GM21367 (cell line): ENCODE data around the gene HERC6.
"Not testable (repeated sequence)": the region's sequence is repeated elsewhere in the genome, so short reads cannot be mapped to it uniquely, and the experiment has no call there.

Experiments
- ATAC-seq: cut with Tn5 transposase; IDR thresholded peaks from one replicate; pipeline ENCODE4 v1.9.1; 2021; ENCODE audit not compliant: unreplicated experiment

The HERC6 gene

DNA sequence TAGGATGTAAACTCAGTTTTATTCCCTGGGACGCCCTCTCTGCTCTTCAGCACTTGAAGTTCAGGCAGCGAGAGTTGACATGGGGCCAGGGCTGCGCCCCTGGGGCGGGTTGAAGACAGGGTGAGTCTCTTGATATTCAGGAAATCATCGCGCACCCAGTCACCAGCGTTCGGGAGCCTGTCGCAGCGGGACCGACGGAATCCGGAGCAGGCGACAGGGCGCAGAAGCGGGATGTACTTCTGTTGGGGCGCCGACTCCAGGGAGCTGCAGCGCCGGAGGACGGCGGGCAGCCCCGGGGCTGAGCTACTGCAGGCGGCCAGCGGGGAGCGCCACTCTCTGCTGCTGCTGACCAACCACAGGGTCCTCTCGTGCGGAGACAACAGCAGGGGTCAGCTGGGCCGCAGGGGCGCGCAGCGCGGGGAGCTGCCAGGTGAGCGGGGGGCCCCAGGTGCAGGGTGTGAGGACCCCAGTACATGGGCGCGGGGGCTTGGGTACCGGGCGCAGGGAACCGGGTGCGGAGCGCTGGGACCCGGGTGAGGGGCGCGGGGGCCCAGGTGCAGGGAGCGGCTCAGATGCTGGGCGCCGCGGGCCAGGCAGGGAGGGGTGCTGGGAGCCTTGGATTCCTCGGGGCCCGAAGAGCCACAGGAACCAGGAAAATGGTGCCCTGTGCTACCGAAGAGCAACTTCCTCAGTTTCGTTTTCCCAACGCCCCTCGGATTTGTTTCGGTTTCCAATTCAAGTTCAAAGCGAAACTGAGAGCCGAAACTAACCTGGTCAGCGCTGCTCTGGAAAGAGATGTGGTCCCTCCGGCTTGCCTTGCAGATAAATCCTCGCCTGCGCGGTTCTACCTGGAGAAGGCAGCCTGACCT is at the start of gene HERC6:
Gene HERC6, plus strand, starts transcription at position 162 of the 869 bp plus-strand sequence. Its CDS starts 70 bp downstream, at position 232.
- peak; percentile 75 for ATAC-seq

DNA sequence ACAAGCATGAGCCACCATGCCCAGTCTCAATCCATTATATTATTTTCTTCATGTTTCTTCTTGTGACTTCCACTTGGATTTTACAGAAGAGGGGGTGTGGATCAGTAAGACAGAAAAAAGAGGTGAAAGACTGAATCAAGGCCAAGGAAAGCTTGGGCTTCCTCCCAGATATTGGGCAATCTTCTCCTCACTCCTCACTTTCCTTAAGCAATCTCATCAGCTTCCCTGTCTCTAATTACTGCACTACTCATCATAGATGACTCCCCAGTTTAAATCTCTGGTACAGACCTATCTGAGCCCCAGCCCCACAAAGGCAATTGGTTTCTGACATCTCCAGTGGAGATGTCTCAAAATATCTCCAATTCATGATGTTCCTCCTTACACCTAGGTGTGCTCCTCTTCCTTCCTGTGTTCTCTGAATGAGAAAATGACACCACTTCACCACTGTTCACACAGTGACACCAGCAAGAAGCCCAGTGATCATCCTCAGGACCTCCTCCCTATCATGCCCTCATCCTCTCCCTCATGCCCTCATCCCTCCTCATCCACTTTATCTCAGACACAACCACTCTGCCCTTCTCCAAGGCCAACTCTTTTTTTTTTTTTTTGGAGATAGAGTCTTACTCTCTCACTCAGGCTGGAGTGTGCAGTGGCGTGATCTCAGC is 44.8 kb upstream of the HERC6 start:
- ATAC-seq = no peak

DNA sequence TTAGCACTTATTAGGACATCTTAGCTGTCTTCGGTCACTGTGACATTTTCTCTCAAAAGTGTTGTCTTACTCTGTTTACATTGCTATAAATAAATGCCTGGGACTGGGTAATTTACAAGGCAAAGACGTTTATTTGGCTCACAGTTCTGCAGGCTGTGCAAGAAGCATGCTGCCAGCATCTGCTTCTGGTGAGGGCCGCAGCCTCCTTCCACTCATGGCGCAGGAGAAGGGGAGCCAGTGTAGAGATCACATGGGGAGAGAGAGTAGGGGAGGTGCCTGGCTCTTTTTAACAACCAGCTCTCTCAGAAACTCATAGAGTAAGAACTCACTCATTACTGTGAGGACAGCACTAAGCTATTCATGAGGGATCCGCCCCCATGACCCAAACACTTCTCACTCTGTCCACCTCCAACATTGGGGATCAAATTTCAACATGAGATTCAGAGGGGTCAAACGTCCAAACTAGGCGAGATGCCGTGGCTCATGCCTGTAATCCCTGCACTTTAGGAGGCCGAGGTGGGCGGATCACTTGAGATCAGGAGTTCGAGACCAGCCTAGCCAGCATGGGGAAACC is 43.5 kb upstream of the HERC6 start:
- ATAC-seq = no peak

DNA sequence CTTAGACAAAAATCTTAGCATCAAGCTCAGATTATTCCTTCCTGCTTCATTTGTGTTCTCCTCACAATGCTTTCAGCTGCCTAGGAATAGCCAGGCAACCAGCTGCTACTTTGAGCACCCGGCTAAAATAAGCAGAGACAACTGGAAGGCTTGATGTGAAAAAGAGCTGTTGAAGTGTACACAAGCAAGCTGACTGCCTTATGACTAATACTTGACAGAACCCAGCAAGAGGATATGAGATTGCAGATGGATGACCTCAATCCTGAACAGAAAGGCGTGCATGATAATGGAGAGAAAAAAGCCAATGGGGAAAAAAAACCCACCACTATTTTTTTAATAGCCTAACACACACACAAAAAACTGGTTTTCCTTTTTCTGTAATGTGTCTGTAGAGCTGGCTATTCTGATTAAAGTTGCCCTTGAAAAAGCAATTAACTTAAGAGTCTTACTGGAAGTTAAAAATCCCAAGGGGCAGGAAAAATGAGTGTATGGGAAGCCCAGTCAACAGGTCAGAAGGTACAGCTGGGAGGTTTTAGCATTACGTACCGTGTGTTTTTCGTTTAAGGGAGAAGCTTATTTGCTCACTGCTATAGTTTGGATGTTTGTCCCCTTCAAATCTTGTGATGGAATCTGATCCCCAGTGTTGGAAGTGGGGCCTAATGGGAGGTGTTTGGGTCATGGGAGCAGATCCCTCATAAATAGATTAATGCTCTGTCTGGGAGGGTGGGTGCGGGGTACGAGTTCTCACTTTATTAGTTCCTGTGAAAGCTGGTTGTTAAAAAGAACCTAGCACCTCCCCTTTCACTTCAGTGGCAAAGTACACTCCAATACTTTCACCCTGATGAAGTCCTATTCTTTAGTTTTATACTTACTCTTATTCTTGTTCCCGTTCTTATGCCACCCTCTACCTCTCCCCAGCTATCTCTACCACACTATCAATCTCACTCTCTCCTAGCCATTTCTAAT is 37.1 kb upstream of the HERC6 start:
- ATAC-seq = no peak

DNA sequence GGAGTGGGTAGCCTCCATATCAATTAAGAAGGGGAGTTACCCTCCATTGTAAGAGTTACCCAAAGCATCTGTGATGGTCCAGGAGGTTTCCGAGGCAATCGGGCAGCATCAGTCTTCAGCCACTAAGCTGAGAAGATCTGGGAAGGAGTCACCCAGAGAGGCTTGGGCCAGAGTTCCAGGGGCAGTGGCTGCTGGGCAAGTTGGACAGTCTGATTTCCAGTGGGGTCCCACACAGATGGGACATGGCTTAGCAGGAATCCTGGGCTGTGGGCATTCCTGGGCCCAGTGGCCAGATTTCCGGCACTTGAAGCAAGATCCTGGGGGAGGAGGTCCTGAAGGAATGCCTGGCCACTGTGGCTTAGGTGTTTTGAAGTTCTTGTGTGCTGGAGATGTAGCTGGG is 31.8 kb upstream of the HERC6 start:
- not testable (repeated sequence) for ATAC-seq

DNA sequence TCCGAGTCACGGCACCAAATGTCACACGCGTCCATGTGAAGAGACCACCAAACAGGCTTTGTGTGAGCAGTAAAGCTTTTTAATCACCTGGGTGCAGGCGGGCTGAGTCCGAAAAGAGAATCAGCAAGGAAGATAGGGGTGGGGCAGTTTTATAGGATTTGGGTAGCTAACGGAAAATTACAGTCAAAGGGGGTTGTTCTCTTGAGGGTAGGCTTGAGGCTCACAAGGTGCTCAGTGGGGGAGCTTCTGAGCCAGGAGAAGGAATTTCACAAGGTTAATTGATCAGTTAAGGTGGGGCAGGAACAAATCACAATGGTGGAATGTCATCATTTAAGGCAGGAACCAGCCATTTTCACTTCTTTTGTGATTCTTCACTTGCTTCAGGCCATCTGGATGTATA is 29.9 kb upstream of the HERC6 start:
- ATAC-seq = not testable (repeated sequence)

DNA sequence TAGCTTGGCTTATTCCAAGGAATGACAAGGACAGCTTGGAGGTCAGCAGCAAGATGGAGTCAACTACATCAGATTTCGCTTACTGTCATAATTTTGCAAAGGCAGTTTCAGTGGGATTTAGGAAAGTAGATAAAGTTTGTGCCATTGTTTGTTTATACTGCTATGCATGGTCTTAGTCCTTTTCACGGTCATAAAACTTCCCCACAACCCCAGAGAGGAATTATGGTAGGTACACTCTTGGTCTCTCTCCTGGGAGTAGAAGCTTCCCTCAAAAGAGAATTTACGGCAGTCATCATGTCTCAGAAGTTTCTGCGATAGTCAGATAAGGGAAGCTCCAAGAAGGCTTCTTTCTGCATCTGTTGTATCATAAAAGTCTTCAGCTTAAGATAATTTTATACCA is 27.9 kb upstream of the HERC6 start:
- ATAC-seq = no peak

DNA sequence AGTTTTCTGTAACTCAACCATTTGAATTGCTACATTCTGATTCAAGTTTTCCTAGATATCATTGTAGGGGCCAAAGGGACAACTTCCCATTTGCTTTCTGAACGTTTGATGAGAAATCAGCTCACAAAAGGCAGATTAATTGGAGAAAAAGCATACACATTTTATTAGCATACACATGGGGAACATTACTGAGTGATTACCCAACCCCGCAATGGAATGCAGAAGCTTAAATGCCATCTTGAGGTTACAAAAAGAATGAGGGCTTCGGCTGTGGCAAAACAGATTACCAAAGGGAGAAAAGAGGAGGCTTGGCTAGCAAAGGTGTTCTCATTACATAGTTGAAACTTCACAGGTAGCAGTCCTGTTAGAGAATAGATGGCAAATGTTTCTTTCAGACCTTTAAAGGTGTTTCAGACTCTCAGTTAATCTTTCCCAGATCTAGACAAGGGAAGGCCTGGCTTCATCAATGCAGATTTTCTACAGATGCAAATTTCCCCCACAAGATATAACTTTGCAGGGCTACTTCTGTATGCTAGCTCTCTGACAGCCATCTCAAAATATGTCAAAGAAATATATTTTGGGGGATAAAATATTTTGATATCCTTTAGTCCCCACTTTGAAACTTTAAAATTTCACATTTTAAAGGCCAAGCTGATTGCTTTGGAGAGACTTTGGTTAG is 26.5 kb upstream of the HERC6 start:
- no peak for ATAC-seq

DNA sequence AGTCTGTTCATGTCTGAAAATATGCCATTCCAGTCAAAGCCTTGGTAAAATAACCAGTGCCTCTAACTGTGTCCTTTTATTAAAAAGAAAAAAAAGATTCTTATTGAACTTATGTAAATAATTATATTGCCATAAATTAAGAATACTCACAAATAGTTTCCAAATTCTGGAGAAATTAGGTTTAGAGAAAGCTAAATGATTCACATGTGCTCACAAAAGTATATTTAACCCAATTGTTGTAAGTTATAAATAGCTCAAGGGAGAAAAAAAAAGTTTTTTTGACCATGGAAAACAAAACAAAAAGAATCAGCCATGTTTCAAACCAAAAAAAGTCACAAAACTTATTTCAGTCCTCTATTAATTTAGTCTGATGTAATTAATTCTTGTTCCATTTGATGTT is 25.3 kb upstream of the HERC6 start:
- no peak for ATAC-seq

DNA sequence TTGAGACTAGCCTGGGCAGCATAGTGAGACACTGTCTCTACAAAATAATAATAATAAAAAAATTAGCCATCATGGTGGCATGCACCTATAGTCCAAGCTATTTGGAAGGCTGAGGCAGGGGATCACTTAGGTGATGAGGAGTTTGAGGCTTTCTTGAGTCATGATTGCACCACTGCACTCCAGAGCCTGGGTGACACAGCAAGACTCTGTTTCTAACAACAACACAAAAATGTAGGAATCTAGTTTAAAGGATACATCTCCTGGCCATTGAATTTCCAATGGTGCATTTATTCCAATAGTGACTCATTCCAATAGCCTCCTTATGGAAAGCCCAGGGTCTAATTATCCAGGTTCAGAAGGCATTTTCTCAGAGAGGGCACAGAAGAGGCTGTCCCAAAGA is 21.9 kb upstream of the HERC6 start:
- ATAC-seq = no peak

DNA sequence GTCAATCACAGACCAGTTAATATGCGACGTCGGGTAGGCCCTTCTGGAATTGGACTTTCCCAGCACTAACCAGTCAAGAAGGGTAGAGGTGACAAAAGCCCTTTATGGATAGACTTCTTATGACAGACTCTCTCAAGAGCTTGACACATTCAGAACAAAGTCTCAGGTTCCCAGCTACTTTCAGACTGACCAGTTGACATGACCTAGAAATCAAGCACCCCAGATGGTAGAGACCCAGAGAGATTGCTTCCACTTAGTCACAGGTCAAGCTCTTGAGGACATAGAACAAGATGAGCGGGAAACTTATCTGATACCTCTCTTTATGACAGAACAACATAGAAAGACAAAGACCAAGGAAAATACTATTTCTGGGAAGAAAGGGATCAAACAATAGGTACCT is 21.4 kb upstream of the HERC6 start:
- no peak for ATAC-seq

DNA sequence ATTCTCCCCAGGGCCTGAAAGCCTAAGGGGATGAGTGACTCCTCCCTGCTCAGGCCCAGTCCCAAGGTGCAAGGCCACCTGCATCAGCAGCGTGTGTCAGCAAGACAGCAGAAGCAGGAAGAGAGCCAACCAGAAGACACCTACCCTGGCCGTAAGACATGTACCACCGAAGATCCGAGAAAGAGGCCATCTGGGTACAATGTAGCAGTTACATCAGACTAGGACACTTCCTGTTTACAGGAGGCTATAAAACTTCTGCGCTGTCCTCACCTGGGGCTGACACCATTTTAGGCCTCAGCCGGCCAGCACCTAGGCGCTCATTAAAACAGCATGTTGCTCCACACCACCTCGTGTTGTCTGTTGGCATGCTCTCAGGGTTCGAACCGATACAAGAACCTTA is 19.1 kb upstream of the HERC6 start:
- ATAC-seq = no peak

DNA sequence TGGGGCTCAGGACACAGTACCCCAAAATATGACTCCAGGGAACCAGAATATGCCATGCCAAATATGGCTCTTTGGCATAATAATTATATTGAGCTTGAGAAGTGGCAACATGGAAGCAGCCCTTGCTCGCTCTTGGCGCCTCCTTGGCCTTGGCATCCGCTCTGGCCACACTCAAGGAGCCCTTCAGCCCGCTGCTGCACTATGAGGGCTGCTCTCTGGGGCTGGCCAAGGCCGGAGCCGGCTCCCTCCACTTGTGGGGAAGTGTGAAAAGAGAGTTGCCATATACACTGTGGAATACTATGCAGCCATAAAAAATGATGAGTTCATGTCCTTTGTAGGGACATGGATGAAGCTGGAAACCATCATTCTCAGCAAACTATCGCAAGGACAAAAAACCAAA is 18.4 kb upstream of the HERC6 start:
- ATAC-seq = no peak

DNA sequence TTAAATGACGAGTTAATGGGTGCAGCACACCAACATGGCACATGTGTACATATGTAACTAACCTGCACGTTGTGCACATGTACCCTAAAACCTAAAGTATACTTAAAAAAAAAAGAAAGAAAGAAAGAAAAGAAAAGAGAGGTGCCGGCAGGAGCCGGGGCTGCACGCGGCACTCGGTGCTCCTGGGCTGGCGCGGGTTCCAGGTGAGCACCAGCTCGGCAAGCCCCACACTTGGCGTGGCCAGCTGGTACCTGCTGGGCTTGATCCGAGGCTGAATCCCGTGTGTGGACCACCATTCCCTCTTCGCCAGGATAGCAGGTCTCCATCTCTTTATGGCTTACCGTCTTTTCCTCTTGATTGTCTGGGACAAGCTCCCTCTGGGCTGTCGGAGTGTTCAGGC is 17.9 kb upstream of the HERC6 start:
- no peak for ATAC-seq

DNA sequence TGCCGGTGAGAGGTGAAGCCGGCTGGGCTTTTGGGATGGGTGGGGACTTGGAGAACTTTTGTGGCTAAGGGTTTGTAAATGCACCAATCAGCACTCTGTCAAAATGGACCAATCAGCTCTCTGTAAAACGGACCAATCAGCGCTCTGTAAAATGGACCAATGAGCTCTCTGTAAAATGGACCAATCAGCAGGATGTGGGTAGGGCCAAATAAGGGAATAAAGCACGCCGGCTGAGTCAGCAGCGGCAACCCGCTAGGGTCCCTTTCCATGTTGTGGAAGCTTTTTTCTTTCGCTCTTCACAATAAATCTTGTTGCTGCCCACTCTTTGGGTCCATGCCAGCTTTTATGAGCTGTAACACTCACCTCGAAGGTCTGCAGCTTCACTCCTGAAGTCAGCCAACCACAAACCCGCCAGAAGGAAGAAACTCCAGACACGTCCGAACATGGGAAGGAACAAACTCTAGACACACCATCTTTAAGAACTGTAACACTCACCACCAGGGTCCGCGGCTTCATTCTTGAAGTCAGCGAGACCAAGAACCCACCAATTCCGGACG is 17.4 kb upstream of the HERC6 start:
- ATAC-seq = not testable (repeated sequence)

DNA sequence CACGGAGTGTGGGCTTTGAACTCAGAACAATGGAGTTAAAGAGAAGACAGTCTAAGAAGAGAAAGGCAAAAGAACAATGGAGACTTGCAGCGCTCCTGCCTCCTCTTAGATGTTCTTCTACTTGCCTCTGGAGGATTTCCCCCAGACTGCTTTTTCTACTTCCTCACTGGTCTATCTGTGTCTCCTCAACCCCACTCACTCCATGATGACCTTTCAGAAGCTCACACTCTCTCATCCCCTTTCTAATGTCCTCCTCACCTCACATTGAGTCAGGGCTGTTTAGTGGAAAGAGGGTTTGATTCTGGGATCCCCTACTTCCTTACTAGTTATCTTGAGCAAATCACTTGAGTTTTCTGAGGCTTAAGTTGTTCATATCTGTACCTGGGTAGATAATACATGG is 12.2 kb upstream of the HERC6 start:
- ATAC-seq = no peak

DNA sequence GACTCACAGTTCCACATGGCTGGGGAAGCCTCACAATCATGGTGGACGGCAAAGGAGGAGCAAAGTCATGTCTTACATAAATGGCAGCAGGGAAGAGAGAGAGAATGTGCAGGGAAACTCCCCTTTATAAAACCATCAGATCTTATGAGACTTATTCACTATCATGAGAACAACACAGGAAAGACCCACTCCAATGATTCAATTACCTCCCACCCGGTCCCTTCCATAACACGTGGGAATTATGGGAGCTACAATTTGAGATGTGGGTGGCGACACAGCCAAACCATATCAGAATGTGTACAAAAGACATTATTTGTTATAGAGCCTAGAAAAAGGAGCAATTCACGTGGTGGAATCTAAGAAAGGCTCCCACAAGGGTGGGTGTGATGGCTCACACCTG is 10.8 kb upstream of the HERC6 start:
- ATAC-seq = no peak

DNA sequence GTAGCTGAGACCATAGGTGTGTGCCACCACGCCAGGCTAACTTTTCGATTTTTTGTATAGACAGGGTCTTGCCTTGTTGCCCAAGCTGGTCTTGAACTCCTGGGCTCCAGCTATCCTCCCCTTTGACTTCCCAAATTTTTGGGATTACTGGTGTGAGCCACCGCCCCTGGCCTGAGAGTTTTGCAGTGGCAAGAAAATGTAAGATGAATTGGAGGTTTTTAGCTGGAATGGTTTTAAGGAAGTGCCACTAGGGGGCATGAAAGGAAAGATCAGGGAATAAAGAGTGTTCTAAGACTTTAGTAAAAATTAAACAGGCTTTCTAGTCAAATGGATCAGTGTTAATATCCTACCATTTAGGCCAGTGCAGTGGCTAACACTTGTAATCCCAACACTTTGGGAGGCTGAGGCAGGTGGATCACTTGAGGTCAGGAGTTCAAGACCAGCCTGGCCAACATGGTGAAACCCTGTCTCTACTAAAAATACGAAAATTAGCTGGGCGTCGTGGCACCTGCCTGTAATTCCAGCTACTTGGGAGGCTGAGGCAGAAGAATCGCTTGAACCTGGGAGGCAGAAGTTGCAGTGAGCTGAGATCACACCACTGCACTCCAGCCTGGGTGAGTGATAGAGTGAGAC is 9.4 kb upstream of the HERC6 start:
- not testable (repeated sequence) for ATAC-seq

DNA sequence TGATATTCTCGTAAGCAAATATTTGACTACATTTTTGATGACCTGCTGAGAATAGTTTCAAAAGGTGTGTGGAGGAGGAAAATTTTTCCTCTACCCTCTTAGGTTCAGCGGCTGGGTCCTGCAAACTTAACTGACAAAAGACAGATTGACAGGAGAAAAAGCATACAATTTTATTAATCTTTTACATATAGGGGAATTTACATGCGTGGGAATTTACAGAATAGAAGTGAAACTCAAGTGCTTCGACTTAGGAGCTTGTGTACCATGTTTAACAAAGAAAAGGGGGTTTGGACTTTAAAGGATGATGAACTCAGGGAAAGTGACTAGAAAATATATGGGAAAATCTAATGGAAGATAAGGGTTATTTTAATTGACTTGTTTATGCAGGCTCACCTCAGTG is 2.5 kb downstream of the HERC6 start:
- no peak for ATAC-seq

DNA sequence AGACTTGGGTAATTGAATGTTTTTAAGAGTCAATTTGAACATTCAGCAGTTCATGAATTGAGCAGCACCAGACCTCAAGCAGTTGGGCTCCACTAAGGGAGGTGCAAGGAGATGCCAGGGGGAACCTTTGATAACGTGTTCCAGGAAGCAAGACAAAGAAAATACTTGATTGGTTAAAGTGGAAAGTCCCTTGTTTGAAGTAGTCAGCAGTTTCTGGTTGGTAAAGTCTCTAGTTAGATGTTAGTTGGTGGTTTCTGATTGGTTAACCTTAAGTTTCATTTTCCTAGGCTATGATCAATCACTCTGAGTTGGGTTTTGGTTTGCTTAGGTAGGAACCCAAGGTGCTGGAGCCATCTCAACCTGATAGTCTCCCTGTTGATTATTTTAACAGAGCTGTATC is 4.0 kb downstream of the HERC6 start:
- peak; percentile 31 for ATAC-seq
